ENCODE results near the gene PRKCB.

- TF ChIP-seq EZH2phosphoT487 (IDR thresholded peaks at IDR 0.05; ENCODE audit: low read depth, severe bottlenecking, unreplicated experiment) (no peak), EZH2 (IDR thresholded peaks at IDR 0.05; ENCODE audit: borderline replicate concordance) (no peak)
- TF ChIP-seq, protein P1, sequence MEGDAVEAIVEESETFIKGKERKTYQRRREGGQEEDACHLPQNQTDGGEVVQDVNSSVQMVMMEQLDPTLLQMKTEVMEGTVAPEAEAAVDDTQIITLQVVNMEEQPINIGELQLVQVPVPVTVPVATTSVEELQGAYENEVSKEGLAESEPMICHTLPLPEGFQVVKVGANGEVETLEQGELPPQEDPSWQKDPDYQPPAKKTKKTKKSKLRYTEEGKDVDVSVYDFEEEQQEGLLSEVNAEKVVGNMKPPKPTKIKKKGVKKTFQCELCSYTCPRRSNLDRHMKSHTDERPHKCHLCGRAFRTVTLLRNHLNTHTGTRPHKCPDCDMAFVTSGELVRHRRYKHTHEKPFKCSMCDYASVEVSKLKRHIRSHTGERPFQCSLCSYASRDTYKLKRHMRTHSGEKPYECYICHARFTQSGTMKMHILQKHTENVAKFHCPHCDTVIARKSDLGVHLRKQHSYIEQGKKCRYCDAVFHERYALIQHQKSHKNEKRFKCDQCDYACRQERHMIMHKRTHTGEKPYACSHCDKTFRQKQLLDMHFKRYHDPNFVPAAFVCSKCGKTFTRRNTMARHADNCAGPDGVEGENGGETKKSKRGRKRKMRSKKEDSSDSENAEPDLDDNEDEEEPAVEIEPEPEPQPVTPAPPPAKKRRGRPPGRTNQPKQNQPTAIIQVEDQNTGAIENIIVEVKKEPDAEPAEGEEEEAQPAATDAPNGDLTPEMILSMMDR (IDR thresholded peaks at IDR 0.05; ENCODE audit: poor library complexity), result no peak
Measured at GRCh38 chr16:24132048-24132796, 296.4 kb downstream of the PRKCB start.
